ENCODE measurements around the gene CDK5RAP2.

The CDK5RAP2 gene

DNA sequence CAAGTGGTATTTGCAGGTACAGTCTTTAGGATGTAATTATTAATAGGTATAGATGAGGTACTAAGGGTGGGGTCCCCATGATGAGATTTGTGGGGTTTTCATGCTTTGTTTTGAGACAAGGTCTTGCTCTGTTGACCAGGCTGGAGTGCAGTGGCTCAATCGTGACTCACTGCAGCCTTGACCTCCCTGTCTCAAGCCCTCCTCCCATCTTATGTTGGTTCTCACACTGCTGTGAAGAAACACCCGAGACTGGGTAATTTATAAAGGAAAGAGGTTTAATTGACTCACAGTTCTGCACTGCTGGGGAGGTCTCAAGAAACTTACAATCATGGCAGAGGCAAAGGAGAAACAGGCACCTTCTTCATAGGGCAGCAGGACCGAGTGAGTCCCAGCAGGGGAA lies 217.5 kb downstream of the CDK5RAP2 start:
- TF ChIP-seq GABPA (IDR thresholded peaks at IDR 0.05; ENCODE audit: low read depth) (no peak), POLR2AphosphoS5 (IDR thresholded peaks at IDR 0.05; ENCODE audit: low read depth) (no peak)
- TF ChIP-seq, protein P1, sequence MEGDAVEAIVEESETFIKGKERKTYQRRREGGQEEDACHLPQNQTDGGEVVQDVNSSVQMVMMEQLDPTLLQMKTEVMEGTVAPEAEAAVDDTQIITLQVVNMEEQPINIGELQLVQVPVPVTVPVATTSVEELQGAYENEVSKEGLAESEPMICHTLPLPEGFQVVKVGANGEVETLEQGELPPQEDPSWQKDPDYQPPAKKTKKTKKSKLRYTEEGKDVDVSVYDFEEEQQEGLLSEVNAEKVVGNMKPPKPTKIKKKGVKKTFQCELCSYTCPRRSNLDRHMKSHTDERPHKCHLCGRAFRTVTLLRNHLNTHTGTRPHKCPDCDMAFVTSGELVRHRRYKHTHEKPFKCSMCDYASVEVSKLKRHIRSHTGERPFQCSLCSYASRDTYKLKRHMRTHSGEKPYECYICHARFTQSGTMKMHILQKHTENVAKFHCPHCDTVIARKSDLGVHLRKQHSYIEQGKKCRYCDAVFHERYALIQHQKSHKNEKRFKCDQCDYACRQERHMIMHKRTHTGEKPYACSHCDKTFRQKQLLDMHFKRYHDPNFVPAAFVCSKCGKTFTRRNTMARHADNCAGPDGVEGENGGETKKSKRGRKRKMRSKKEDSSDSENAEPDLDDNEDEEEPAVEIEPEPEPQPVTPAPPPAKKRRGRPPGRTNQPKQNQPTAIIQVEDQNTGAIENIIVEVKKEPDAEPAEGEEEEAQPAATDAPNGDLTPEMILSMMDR (IDR thresholded peaks at IDR 0.05; ENCODE audit: insufficient read depth, low read length), result no peak
- H3K27ac ChIP-seq (replicated peaks), result no peak overlapping the region
- no peak for DNase-seq (ENCODE audit: low read depth in 1 of 2, low spot score in 1 of 2)
- H3K4me3 ChIP-seq (replicated peaks; ENCODE audit: insufficient read depth, low read length), result no peak overlapping the region
- H3K27me3 ChIP-seq (ENCODE audit: insufficient read depth, poor library complexity, severe bottlenecking), result no peaks in the 10 kb centered on the region

DNA sequence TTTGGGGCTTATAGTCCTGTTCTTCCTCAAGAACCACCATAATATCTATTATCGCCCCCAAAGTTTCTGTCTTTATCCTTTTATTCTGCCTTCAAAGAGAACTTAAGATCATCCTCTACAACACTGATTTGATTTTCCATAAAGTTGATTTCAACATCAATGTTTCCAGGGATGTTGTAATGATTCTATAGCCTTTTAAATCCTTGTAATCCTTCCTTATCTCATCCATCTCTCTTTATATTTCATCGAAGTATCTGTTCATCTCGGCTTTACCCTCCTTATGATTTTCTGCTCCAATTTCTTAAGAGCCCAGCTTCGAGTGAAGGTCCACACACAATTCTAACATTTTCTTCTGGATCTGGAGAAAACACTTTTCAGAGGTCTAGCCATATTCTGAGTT lies 218.4 kb downstream of the CDK5RAP2 start:
- DNase-seq (ENCODE audit: low read depth in 1 of 2, low spot score in 1 of 2), result no peak

DNA sequence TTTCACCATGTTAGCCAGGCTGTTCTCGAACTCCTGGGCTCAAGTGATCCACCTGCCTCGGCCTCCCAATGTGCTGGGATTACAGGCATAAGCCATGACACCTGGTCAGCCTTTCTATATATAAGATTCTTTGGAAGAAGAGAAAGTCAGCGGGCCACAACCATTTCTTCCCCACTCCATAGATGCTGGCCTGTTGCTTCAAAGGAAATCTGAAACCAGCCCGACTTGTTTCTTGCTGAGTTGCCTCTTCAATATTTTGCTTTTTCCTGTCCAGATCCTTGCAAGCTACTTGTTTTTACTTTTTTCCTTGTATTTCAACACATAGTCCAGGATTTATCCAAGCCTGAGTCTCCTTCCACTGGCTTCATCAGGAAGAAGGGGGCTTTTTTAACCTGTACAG lies 219.5 kb downstream of the CDK5RAP2 start:
- Histone ChIP-seq H3K4me3 (replicated peaks; ENCODE audit: insufficient read depth, low read length) (no peak overlapping the region), H3K27me3 (ENCODE audit: insufficient read depth, poor library complexity, severe bottlenecking) (no peaks in the 10 kb centered on the region), H3K27ac (replicated peaks) (no peak overlapping the region)
- TF ChIP-seq SPI1 (IDR thresholded peaks at IDR 0.05; ENCODE audit: borderline replicate concordance, low read depth), result no peak
- TF ChIP-seq, protein P2, sequence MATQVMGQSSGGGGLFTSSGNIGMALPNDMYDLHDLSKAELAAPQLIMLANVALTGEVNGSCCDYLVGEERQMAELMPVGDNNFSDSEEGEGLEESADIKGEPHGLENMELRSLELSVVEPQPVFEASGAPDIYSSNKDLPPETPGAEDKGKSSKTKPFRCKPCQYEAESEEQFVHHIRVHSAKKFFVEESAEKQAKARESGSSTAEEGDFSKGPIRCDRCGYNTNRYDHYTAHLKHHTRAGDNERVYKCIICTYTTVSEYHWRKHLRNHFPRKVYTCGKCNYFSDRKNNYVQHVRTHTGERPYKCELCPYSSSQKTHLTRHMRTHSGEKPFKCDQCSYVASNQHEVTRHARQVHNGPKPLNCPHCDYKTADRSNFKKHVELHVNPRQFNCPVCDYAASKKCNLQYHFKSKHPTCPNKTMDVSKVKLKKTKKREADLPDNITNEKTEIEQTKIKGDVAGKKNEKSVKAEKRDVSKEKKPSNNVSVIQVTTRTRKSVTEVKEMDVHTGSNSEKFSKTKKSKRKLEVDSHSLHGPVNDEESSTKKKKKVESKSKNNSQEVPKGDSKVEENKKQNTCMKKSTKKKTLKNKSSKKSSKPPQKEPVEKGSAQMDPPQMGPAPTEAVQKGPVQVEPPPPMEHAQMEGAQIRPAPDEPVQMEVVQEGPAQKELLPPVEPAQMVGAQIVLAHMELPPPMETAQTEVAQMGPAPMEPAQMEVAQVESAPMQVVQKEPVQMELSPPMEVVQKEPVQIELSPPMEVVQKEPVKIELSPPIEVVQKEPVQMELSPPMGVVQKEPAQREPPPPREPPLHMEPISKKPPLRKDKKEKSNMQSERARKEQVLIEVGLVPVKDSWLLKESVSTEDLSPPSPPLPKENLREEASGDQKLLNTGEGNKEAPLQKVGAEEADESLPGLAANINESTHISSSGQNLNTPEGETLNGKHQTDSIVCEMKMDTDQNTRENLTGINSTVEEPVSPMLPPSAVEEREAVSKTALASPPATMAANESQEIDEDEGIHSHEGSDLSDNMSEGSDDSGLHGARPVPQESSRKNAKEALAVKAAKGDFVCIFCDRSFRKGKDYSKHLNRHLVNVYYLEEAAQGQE (IDR thresholded peaks at IDR 0.05; ENCODE audit: insufficient replicate concordance, low read depth), result no peak
- no peak for TF ChIP-seq GABPA (IDR thresholded peaks at IDR 0.05; ENCODE audit: low read depth)
- TF ChIP-seq, protein P1 (IDR thresholded peaks at IDR 0.05; ENCODE audit: insufficient read depth, low read length), result no peak
- TF ChIP-seq POLR2AphosphoS5 (IDR thresholded peaks at IDR 0.05; ENCODE audit: low read depth), result no peak
- DNase-seq (ENCODE audit: low read depth in 1 of 2, low spot score in 1 of 2), result no peak

More for the DNA sequence above, 218.4 kb downstream of the CDK5RAP2 start:
- H3K4me3 ChIP-seq (replicated peaks; ENCODE audit: insufficient read depth, low read length), result no peak overlapping the region
- H3K27ac ChIP-seq (replicated peaks), result no peak overlapping the region
- TF ChIP-seq SPI1 (IDR thresholded peaks at IDR 0.05; ENCODE audit: borderline replicate concordance, low read depth), result no peak
- TF ChIP-seq, protein P2 (IDR thresholded peaks at IDR 0.05; ENCODE audit: insufficient replicate concordance, low read depth), result no peak
- TF ChIP-seq POLR2AphosphoS5 (IDR thresholded peaks at IDR 0.05; ENCODE audit: low read depth), result no peak
- TF ChIP-seq, protein P1 (IDR thresholded peaks at IDR 0.05; ENCODE audit: insufficient read depth, low read length), result no peak
- TF ChIP-seq GABPA (IDR thresholded peaks at IDR 0.05; ENCODE audit: low read depth), result no peak
- no peaks in the 10 kb centered on the region for H3K27me3 ChIP-seq (ENCODE audit: insufficient read depth, poor library complexity, severe bottlenecking)

DNA sequence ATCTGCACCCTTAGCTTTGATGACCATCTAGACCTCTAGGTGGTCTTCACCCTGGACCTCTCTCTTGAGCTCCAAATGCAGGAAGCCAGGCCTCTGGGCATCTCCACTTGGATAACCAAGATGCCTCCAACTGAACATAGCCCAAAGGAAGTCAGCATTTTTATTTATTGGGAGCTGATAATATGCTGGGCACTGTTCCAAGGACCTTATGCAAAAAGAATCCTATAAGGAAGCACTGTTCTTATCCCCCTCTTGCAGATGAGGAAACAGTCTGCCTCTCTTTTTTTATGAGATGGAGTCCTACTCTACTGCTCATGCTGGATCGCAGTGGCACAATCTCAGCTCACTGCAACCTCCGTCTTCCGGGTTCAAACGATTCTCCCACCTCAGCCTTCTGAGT lies 219.9 kb downstream of the CDK5RAP2 start:
- Histone ChIP-seq H3K27me3 (ENCODE audit: insufficient read depth, poor library complexity, severe bottlenecking) (no peaks in the 10 kb centered on the region), H3K27ac (replicated peaks) (no peak overlapping the region), H3K4me3 (replicated peaks; ENCODE audit: insufficient read depth, low read length) (no peak overlapping the region)
- DNase-seq (ENCODE audit: low read depth in 1 of 2, low spot score in 1 of 2), result no peak
- TF ChIP-seq GABPA (IDR thresholded peaks at IDR 0.05; ENCODE audit: low read depth) (no peak), POLR2AphosphoS5 (IDR thresholded peaks at IDR 0.05; ENCODE audit: low read depth) (no peak)
